Colonic mucosa (tissue), 4 donors: ENCODE data around the gene TMEM130. TPM values are rescaled to one million over a fixed set of nuclear protein-coding genes. Genes with fewer than 3 reads are reported as not detected.

Experiments
- DNase-seq: peaks from one replicate; pipeline ENCODE4 v3.0.0-alpha.2; 2020
- H3K27ac ChIP-seq: fragments of 200-600 bp; one replicate; pipeline ENCODE4 v1.8.0; 2021
- H3K27me3 ChIP-seq: fragments of 200-600 bp; one replicate; pipeline ENCODE4 v1.8.0; 2021
- H3K36me3 ChIP-seq: fragments of 200-600 bp; one replicate; pipeline ENCODE4 v1.8.0; 2021
- H3K4me1 ChIP-seq: fragments of 200-600 bp; one replicate; pipeline ENCODE4 v1.8.0; 2021; ENCODE audit warnings: mild to moderate bottlenecking
- H3K4me3 ChIP-seq: fragments of 200-600 bp; one replicate; pipeline ENCODE4 v1.8.0; 2021
- H3K9ac ChIP-seq, 2 donors: one replicate each; pipeline ENCODE4 v1.7.0; 2013; ENCODE audit warnings: control low read depth in 2 of 2, low read depth in 2 of 2, low read length in 2 of 2
- H3K9me3 ChIP-seq: fragments of 200-600 bp; one replicate; pipeline ENCODE4 v1.8.0; 2021
- intact Hi-C: fragments of 100-400 bp; cut with DNase I; formaldehyde crosslinking; loops from one replicate; pipeline ENCODE4 v1.14.1; 2022
- total RNA-seq, 2 donors: library from RNA; stranded (reverse); fragmentation: NEBNext Ultra II Directional in 1 of 2; extraction: Animal tissue kit (Norgen Biotek cat#: 25700) in 1 of 2; gene quantifications; one replicate each; pipeline ENCODE4 v1.2.1, GENCODE V29; 2021
- TF ChIP-seq, protein P1 (sequence below): fragments of 200-600 bp; IDR thresholded peaks from one replicate; pipeline ENCODE4 v1.8.0; 2022; ENCODE audit warnings: antibody characterized with exemption, mild to moderate bottlenecking
- donor health status: healthy.
- donor health status: DM: no; HTN: no; CAD: no.
- donor health status: DM: no; HTN: no; CAD: no.

TMEM130 gene
- total RNA-seq, 2 donors from 2014 or later, result 0.12 to 1.5 TPM

DNA sequence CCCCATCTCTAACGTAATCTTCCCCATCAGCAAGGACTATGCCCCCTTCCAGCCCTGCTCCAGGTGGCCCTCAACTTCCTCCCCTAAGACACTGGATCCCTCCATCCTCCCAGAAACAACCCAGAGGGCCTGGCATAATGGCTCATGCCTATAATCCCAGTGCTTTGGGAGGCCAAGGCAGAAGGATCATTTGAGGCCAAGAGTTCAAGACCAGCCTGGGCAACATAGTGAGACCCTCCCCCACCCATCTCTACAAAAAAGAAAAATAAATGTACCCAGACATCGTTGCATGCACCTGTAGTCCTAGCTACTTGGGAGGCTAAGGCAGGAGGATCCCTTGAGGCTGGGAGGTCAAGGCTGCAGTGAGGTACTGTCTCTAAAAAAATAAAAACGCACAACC lies 42.6 kb downstream of the TMEM130 start:
- Histone ChIP-seq H3K36me3 (no peaks in the 10 kb centered on the region), H3K27me3 (no peaks in the 10 kb centered on the region)

DNA sequence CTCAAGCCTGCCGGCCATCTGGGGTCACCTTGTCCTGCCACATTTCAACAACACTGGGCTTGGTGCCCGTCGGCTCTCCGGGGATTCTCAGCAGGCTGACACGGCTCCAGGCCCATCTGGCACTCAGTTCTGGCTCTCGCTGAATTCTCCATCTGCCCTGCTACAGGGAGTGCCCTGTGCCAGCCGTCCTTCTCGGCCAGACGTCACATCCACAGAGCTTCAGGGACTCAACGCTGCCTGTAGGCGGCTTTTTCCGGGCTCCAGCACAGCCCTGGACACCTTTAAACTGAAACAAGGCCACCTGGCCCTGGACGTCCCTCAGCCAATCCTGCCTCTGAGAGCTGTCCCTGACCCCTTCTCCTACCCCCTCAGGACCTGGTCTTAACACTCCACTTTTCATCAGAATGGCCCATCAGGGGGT lies 43.0 kb downstream of the TMEM130 start:
- Histone ChIP-seq H3K27me3 (no peaks in the 10 kb centered on the region), H3K9ac (no peak overlapping the region), H3K4me3 (no peak overlapping the region), H3K4me1 (no peaks in the 10 kb centered on the region), H3K36me3 (no peaks in the 10 kb centered on the region), H3K9me3 (no peaks in the 10 kb centered on the region), H3K27ac (no peak overlapping the region)
- intact Hi-C loops, result no loop called here
- TF ChIP-seq, protein P1, sequence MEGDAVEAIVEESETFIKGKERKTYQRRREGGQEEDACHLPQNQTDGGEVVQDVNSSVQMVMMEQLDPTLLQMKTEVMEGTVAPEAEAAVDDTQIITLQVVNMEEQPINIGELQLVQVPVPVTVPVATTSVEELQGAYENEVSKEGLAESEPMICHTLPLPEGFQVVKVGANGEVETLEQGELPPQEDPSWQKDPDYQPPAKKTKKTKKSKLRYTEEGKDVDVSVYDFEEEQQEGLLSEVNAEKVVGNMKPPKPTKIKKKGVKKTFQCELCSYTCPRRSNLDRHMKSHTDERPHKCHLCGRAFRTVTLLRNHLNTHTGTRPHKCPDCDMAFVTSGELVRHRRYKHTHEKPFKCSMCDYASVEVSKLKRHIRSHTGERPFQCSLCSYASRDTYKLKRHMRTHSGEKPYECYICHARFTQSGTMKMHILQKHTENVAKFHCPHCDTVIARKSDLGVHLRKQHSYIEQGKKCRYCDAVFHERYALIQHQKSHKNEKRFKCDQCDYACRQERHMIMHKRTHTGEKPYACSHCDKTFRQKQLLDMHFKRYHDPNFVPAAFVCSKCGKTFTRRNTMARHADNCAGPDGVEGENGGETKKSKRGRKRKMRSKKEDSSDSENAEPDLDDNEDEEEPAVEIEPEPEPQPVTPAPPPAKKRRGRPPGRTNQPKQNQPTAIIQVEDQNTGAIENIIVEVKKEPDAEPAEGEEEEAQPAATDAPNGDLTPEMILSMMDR, result no peak
- no peak for DNase-seq

More for the DNA sequence above, 42.6 kb downstream of the TMEM130 start:
- Histone ChIP-seq H3K9ac (no peak overlapping the region), H3K4me1 (no peaks in the 10 kb centered on the region), H3K27ac (no peak overlapping the region), H3K4me3 (no peak overlapping the region), H3K9me3 (no peaks in the 10 kb centered on the region)
- no peak for DNase-seq
- TF ChIP-seq, protein P1, result no peak
- intact Hi-C loops, result no loop called here

DNA sequence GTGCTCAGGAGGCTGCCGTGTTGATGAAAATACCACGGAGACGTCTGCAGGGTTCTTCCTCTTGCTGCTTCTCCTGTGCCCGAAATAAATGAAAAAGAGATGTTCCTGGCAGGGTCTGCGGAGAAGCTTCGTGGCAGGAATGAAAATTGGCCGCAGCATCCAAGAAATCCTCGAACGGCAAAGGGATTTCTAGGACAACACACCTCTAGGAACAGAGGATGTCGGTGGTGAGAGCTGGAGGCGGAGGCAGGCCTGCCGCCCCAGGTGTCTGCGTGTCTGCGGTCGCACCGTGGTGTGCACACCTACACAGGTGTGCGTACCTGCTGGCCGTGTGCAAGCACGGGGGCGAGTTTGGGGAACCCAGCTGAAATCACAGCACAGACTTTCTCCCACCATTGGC lies 43.4 kb downstream of the TMEM130 start:
- Histone ChIP-seq H3K4me1 (no peaks in the 10 kb centered on the region), H3K9ac (no peak overlapping the region), H3K27me3 (no peaks in the 10 kb centered on the region), H3K36me3 (no peaks in the 10 kb centered on the region), H3K27ac (no peak overlapping the region), H3K4me3 (no peak overlapping the region), H3K9me3 (no peaks in the 10 kb centered on the region)
- intact Hi-C loops, result no loop called here
- DNase-seq, result no peak
- TF ChIP-seq, protein P1, result no peak

DNA sequence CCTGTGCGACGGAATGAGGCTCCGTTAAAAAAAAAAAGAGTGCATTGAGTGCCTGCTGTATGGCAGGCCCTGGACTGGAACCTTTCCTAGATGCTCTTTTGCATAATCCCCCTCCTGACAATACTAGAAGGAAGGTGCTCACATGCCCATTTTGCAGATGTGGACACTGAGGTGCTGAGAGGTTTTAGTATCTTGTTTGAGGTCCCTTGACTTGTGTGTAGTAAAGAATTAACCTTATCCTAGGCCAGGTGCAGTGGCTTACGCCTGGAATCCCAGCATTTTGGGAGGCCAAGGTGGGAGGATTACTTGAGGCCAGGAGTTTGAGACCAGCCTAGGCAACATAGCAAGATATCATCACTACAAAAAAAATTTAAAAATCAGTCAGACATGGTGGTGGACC lies 46.6 kb downstream of the TMEM130 start:
- Histone ChIP-seq H3K9me3 (no peaks in the 10 kb centered on the region), H3K27ac (no peak overlapping the region), H3K9ac (no peak overlapping the region), H3K4me1 (no peaks in the 10 kb centered on the region), H3K4me3 (no peak overlapping the region), H3K36me3 (no peaks in the 10 kb centered on the region), H3K27me3 (no peaks in the 10 kb centered on the region)
- TF ChIP-seq, protein P1, result no peak
- intact Hi-C loops, result no loop called here
- no peak for DNase-seq

DNA sequence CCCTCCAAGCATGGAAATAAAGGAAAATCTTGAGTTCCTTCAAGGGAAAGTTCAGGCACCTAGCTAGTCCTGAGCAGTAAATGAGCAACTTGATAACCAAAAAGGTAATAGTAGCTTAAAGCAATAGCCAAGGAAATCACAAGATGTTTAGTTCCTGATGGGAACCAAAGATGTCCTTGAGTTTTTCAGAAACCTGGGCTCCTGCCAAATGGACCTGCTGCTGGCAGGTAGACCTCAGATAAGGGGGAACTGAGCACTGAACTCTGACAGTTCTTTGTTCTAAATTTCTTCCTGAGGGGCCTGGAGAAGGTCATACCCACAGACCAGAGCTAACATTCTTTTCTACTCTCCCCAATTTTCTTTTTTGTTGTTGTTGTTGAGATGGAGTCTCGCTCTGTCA lies 48.5 kb downstream of the TMEM130 start:
- H3K4me1 ChIP-seq, result no peaks in the 10 kb centered on the region
- H3K36me3 ChIP-seq, result no peaks in the 10 kb centered on the region
- H3K4me3 ChIP-seq, result no peak overlapping the region
- TF ChIP-seq, protein P1, result no peak
- H3K27ac ChIP-seq, result no peak overlapping the region
- H3K9ac ChIP-seq, result no peak overlapping the region
- intact Hi-C loops, result no loop called here
- H3K9me3 ChIP-seq, result no peaks in the 10 kb centered on the region
- H3K27me3 ChIP-seq, result no peaks in the 10 kb centered on the region
- no peak for DNase-seq
